HepG2 (cell line): ENCODE results near the gene AHCYL1. TPM values are rescaled to one million over a fixed set of nuclear protein-coding genes. Genes with fewer than 3 reads are reported as not detected.
A peak's percentile ranks its signal among the peaks of the same experiment; 100 is the strongest.

ENCODE experiments used
- ONECUT2 ChIP-seq: sonication (generic); formaldehyde crosslinking; IDR thresholded peaks from 2 replicates; pipeline ENCODE4 v1.4.0; 2020; ENCODE audit warnings: missing genetic modification reagents
- SRF ChIP-seq: IDR thresholded peaks from 2 replicates; pipeline ENCODE4 v1.6.1; 2011; ENCODE audit warnings: mild to moderate bottlenecking, low read depth, low read length, moderate library complexity
- TBP ChIP-seq: sonication (generic); formaldehyde crosslinking; IDR thresholded peaks from 2 replicates; pipeline ENCODE4 v1.5.0; 2020; ENCODE audit warnings: missing genetic modification reagents
- ZBTB8A ChIP-seq: sonication (generic); formaldehyde crosslinking; IDR thresholded peaks from 2 replicates; pipeline ENCODE4 v1.4.0; 2020; ENCODE audit warnings: mild to moderate bottlenecking, low read depth, missing genetic modification reagents, borderline replicate concordance
- ZNF101 ChIP-seq: sonication (generic); formaldehyde crosslinking; IDR thresholded peaks from 2 replicates; pipeline ENCODE4 v1.4.0; 2020; ENCODE audit warnings: mild to moderate bottlenecking, low read depth, missing genetic modification reagents, borderline replicate concordance
- ZNF331 ChIP-seq: sonication (generic); formaldehyde crosslinking; IDR thresholded peaks from 2 replicates; pipeline ENCODE4 v1.4.0; 2020; ENCODE audit warnings: missing genetic modification reagents
- ZNF577 ChIP-seq: sonication (generic); formaldehyde crosslinking; IDR thresholded peaks from 2 replicates; pipeline ENCODE4 v1.4.0; 2020; ENCODE audit warnings: mild to moderate bottlenecking, low read depth, missing genetic modification reagents, borderline replicate concordance
- ZNF670 ChIP-seq: sonication (generic); formaldehyde crosslinking; IDR thresholded peaks from 2 replicates; pipeline ENCODE4 v1.8.0; 2022; ENCODE audit warnings: mild to moderate bottlenecking, missing genetic modification reagents, borderline replicate concordance
- polyA plus RNA-seq, 8 experiments: library from polyadenylated mRNA; depleted of rRNA in 3 of 8; stranded (reverse) in 7 of 8; unstranded in 1 of 8; fragments of >200 nt; fragmentation: Illumina TruSeq in 4 of 8; extraction: Trizol in 4 of 8; gene quantifications; 2 replicates each; pipeline versions ENCODE4 v1.2.1 to v1.2.3, GENCODE V29; 2011 to 2016; ENCODE audit warnings: low read depth in 4 of 8, missing spikeins in 1 of 8, mixed read lengths in 1 of 8; ENCODE audit not compliant: insufficient read depth in 1 of 8
- total RNA-seq, 5 experiments: library from RNA; depleted of rRNA; stranded (reverse); fragments of >200 nt; fragmentation: Illumina TruSeq; extraction: Trizol; gene quantifications; 2 replicates each; pipeline ENCODE4 v1.2.3, GENCODE V29; 2016; ENCODE audit warnings: low read depth in 1 of 5
- TF ChIP-seq, protein P1 (sequence below): IDR thresholded peaks from 2 replicates; pipeline ENCODE4 v1.6.1; 2016; ENCODE audit warnings: missing compliant biosample characterization, missing genetic modification reagents, borderline replicate concordance
- TF ChIP-seq, protein P2 (sequence below): sonication (generic); formaldehyde crosslinking; IDR thresholded peaks from 2 replicates; pipeline ENCODE4 v1.4.0; 2020; ENCODE audit warnings: missing genetic modification reagents
- TF ChIP-seq, protein P3 (sequence below): IDR thresholded peaks from 2 replicates; pipeline ENCODE4 v1.6.1; 2016; ENCODE audit warnings: low read depth, missing genetic modification reagents, missing compliant biosample characterization
- TF ChIP-seq, protein P4 (sequence below): sonication (generic); formaldehyde crosslinking; IDR thresholded peaks from 2 replicates; pipeline ENCODE4 v1.5.0; 2020; ENCODE audit warnings: mild to moderate bottlenecking, missing genetic modification reagents, borderline replicate concordance
- TF ChIP-seq, protein P5 (sequence below): IDR thresholded peaks from 2 replicates; pipeline ENCODE4 v1.6.1; 2016; ENCODE audit warnings: missing genetic modification reagents, missing compliant biosample characterization

AHCYL1 gene
- total and polyA plus RNA-seq, 2 of the 13 experiments (the other 11 are each of a cell fraction or from before 2014, with no cell fraction given): 40.9 to 76.3 TPM

DNA sequence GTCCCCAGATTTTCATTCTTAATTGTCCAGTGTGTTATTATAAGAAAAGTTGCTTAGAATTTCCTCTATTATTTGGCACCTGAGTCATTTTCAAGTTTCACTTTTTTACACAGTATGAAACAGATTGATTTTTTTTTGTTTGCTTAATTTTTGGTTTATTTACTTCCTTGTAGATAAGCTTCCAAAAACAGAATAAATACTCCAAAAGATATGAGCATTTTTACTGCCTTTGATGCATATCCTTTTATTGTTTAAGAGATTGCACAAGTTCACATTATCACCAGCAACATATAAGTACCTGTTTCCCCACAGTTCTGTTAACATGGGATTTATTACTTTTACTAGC lies 36.3 kb upstream of the AHCYL1 start (continued):
- TF ChIP-seq, protein P1, sequence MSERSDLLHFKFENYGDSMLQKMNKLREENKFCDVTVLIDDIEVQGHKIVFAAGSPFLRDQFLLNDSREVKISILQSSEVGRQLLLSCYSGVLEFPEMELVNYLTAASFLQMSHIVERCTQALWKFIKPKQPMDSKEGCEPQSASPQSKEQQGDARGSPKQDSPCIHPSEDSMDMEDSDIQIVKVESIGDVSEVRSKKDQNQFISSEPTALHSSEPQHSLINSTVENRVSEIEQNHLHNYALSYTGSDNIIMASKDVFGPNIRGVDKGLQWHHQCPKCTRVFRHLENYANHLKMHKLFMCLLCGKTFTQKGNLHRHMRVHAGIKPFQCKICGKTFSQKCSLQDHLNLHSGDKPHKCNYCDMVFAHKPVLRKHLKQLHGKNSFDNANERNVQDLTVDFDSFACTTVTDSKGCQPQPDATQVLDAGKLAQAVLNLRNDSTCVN (CRISPR knock-in tag): no peak
- no peak for TF ChIP-seq ZNF101 (CRISPR knock-in tag)
- TF ChIP-seq, protein P2, sequence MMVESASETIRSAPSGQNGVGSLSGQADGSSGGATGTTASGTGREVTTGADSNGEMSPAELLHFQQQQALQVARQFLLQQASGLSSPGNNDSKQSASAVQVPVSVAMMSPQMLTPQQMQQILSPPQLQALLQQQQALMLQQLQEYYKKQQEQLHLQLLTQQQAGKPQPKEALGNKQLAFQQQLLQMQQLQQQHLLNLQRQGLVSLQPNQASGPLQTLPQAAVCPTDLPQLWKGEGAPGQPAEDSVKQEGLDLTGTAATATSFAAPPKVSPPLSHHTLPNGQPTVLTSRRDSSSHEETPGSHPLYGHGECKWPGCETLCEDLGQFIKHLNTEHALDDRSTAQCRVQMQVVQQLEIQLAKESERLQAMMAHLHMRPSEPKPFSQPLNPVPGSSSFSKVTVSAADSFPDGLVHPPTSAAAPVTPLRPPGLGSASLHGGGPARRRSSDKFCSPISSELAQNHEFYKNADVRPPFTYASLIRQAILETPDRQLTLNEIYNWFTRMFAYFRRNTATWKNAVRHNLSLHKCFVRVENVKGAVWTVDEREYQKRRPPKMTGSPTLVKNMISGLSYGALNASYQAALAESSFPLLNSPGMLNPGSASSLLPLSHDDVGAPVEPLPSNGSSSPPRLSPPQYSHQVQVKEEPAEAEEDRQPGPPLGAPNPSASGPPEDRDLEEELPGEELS: peak; percentile 51
- TF ChIP-seq ZBTB8A (CRISPR knock-in tag): no peak
- TF ChIP-seq, protein P3, sequence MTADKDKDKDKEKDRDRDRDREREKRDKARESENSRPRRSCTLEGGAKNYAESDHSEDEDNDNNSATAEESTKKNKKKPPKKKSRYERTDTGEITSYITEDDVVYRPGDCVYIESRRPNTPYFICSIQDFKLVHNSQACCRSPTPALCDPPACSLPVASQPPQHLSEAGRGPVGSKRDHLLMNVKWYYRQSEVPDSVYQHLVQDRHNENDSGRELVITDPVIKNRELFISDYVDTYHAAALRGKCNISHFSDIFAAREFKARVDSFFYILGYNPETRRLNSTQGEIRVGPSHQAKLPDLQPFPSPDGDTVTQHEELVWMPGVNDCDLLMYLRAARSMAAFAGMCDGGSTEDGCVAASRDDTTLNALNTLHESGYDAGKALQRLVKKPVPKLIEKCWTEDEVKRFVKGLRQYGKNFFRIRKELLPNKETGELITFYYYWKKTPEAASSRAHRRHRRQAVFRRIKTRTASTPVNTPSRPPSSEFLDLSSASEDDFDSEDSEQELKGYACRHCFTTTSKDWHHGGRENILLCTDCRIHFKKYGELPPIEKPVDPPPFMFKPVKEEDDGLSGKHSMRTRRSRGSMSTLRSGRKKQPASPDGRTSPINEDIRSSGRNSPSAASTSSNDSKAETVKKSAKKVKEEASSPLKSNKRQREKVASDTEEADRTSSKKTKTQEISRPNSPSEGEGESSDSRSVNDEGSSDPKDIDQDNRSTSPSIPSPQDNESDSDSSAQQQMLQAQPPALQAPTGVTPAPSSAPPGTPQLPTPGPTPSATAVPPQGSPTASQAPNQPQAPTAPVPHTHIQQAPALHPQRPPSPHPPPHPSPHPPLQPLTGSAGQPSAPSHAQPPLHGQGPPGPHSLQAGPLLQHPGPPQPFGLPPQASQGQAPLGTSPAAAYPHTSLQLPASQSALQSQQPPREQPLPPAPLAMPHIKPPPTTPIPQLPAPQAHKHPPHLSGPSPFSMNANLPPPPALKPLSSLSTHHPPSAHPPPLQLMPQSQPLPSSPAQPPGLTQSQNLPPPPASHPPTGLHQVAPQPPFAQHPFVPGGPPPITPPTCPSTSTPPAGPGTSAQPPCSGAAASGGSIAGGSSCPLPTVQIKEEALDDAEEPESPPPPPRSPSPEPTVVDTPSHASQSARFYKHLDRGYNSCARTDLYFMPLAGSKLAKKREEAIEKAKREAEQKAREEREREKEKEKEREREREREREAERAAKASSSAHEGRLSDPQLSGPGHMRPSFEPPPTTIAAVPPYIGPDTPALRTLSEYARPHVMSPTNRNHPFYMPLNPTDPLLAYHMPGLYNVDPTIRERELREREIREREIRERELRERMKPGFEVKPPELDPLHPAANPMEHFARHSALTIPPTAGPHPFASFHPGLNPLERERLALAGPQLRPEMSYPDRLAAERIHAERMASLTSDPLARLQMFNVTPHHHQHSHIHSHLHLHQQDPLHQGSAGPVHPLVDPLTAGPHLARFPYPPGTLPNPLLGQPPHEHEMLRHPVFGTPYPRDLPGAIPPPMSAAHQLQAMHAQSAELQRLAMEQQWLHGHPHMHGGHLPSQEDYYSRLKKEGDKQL (CRISPR knock-in tag): 0 out of 2 replicates have a peak, but pooled peaks have one; percentile 22
- TF ChIP-seq, protein P4, sequence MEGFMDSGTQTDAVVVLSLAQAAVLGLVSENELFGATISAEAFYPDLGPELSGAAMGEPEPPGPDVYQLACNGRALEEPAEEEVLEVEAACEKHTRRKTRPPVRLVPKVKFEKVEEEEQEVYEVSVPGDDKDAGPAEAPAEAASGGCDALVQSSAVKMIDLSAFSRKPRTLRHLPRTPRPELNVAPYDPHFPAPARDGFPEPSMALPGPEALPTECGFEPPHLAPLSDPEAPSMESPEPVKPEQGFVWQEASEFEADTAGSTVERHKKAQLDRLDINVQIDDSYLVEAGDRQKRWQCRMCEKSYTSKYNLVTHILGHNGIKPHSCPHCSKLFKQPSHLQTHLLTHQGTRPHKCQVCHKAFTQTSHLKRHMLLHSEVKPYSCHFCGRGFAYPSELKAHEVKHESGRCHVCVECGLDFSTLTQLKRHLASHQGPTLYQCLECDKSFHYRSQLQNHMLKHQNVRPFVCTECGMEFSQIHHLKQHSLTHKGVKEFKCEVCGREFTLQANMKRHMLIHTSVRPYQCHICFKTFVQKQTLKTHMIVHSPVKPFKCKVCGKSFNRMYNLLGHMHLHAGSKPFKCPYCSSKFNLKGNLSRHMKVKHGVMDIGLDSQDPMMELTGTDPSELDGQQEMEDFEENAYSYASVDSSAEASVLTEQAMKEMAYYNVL: no peak
- peak; percentile 74 for TF ChIP-seq ONECUT2 (CRISPR knock-in tag)
- no peak for TF ChIP-seq TBP (CRISPR knock-in tag)
- TF ChIP-seq ZNF577 (CRISPR knock-in tag): no peak
- TF ChIP-seq, protein P5, sequence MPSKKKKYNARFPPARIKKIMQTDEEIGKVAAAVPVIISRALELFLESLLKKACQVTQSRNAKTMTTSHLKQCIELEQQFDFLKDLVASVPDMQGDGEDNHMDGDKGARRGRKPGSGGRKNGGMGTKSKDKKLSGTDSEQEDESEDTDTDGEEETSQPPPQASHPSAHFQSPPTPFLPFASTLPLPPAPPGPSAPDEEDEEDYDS (CRISPR knock-in tag): no peak
- TF ChIP-seq SRF: no peak
- no peak for TF ChIP-seq ZNF670 (CRISPR knock-in tag)
- no peak for TF ChIP-seq ZNF331 (CRISPR knock-in tag)
